GM19239 (cell line): ENCODE measurements around the gene PDE4D.

ENCODE experiments used
- DNase-seq: peaks from one replicate; pipeline ENCODE4 v3.0.0; 2011; ENCODE audit warnings: low spot score; ENCODE audit not compliant: insufficient read length
- FAIRE-seq: peaks from 2 replicates; lab custom pipeline; 2011; peaks lifted over from hg19 to GRCh38; lab: Jason Lieb, UNC

PDE4D gene

GRCh38 chr5:59842999-59843398 lies 50.5 kb downstream of the PDE4D start:
- FAIRE-seq (no peak), DNase-seq (no peak)

- FAIRE-seq: no peak
Observed at GRCh38 chr5:59840200-59840601, 53.3 kb downstream of the PDE4D start.

GRCh38 chr5:59838989-59839388 lies 54.5 kb downstream of the PDE4D start:
- DNase-seq: no peak
- FAIRE-seq: no peak

More at GRCh38 chr5:59840200-59840601, 53.3 kb downstream of the PDE4D start:
- DNase-seq: no peak

GRCh38 chr5:59838067-59838466 lies 55.5 kb downstream of the PDE4D start:
- DNase-seq (no peak), FAIRE-seq (no peak)

GRCh38 chr5:59837071-59837470 lies 56.5 kb downstream of the PDE4D start:
- no peak for FAIRE-seq
- no peak for DNase-seq

- DNase-seq: no peak
- FAIRE-seq: no peak
Observed at GRCh38 chr5:59835800-59836199, 57.7 kb downstream of the PDE4D start.

- DNase-seq: no peak
Observed at GRCh38 chr5:59833448-59833847, 60.1 kb downstream of the PDE4D start.

GRCh38 chr5:59832577-59833301 lies 60.8 kb downstream of the PDE4D start:
- FAIRE-seq: no peak
- no peak for DNase-seq

More at GRCh38 chr5:59833448-59833847, 60.1 kb downstream of the PDE4D start:
- FAIRE-seq: no peak

- DNase-seq: no peak
- no peak for FAIRE-seq
Observed at GRCh38 chr5:59831326-59832010, 62.1 kb downstream of the PDE4D start.

GRCh38 chr5:59830536-59831200 lies 62.9 kb downstream of the PDE4D start:
- no peak for FAIRE-seq
- DNase-seq: no peak

GRCh38 chr5:59829922-59830321 lies 63.6 kb downstream of the PDE4D start:
- DNase-seq (no peak), FAIRE-seq (no peak)

GRCh38 chr5:59829386-59829785 lies 64.1 kb downstream of the PDE4D start:
- no peak for FAIRE-seq
- DNase-seq: no peak

GRCh38 chr5:59828623-59829022 lies 64.9 kb downstream of the PDE4D start:
- no peak for FAIRE-seq

GRCh38 chr5:59826996-59827395 lies 66.5 kb downstream of the PDE4D start:
- no peak for DNase-seq
- no peak for FAIRE-seq

More at GRCh38 chr5:59828623-59829022, 64.9 kb downstream of the PDE4D start:
- no peak for DNase-seq

- FAIRE-seq (no peak), DNase-seq (no peak)
Observed at GRCh38 chr5:59823420-59823819, 70.1 kb downstream of the PDE4D start.

GRCh38 chr5:59819806-59820205 lies 73.7 kb downstream of the PDE4D start:
- FAIRE-seq (no peak), DNase-seq (no peak)

GRCh38 chr5:59817536-59817935 lies 76.0 kb downstream of the PDE4D start:
- DNase-seq (no peak), FAIRE-seq (no peak)

- DNase-seq: no peak
- no peak for FAIRE-seq
Observed at GRCh38 chr5:59816654-59817300, 76.7 kb downstream of the PDE4D start.

GRCh38 chr5:59814537-59814872 lies 79.0 kb downstream of the PDE4D start:
- DNase-seq (no peak), FAIRE-seq (no peak)

GRCh38 chr5:59813761-59814536 lies 79.6 kb downstream of the PDE4D start:
- DNase-seq (no peak), FAIRE-seq (no peak)
